PFSK-1 (cell line): ENCODE measurements around the gene DNAH11.

Source experiments
- POLR2AphosphoS5 ChIP-seq: IDR thresholded peaks from 2 replicates; pipeline ENCODE4 v1.6.1; 2012; ENCODE audit warnings: low read depth, mild to moderate bottlenecking, control low read depth, low read length, moderate library complexity
- SIN3A ChIP-seq: IDR thresholded peaks from 2 replicates; pipeline ENCODE4 v1.6.1; 2012; ENCODE audit warnings: mild to moderate bottlenecking, low read length, moderate library complexity, borderline replicate concordance; ENCODE audit not compliant: insufficient read depth

DNA sequence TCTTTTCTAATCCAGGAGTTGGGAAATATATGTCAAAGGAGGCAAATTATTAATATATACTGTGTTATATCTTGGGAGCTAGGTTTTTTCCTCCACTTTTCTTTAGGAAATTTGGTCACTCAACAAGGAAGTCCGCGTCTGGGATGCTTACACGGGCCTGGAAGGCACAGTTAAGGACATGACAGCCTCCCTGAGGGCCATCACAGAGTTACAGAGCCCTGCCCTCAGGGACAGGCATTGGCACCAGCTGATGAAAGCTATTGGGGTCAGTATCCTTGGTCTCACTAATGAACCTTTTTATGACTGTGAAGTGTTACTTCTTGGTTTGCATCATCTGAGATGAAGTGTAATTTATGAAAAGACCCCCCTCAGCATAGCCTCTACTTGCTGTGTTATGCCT lies 74.7 kb downstream of the DNAH11 start:
- TF ChIP-seq POLR2AphosphoS5 (no peak), SIN3A (no peak)
